Ramos (cell line): ENCODE measurements around the gene FKBP1A.

Source experiments
- in situ Hi-C: fragments of 300-500 bp; cut with MboI; formaldehyde crosslinking; loops from one replicate; pipeline ENCODE4 v1.14.3; 2022; ENCODE audit warnings: low sequenced_read_pairs; ENCODE audit not compliant: unreplicated experiment

Gene FKBP1A

DNA sequence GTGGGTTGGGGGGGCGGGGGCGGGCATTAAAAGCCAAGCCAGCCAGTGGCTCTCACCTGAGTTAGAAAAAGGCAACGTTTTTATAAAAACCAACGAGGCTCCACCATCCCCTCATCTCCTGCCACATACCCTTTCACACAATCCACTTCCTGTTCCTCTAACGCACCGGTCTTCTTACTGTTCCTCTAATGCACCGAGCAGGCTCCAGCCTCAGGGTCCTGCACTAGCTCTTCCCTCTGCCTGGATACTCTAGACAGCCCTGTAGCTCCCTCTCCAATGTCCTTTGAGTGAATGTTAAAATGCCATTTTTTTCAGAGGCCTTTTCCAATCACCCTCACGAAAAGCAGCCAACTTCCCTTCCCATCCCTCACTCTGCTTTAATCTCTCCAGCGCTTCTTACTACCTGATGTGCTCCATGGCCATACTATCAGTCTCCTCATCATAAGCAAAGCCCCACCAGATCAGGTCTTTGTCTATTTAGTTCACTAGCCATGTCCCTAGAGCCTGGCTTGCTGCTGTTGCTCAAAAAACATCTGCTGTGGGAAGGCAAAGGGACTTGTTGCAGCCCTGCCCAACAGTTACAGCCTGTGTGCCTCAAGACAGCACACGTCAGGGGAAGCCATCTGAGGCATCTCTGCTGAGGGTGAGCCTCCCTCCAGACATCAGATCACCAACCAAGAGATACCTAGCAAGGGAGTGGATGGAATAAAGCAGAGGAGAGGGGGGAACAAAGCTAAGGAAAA is 3.9 kb downstream of the FKBP1A start:
- in situ Hi-C loops: no loop called here

DNA sequence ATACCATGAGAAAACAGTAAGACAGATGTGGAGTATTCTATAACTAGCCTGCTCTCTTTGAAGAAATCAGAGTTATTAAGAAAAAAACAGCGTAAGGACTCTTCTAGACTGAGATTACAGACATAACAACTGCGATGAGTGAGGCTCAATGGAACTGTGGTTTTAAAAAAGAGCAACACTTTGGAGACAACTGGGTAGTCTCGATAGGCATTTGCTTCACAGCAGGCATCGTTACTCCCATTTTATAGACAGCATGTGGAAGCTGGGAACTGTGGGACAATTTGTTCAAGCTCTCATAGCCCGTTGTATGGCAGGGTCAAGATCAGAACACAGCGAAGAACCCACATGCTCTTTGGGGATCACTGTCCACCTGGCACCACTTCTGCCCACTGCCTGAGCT is 4.6 kb downstream of the FKBP1A start:
- in situ Hi-C loops: no loop called here

DNA sequence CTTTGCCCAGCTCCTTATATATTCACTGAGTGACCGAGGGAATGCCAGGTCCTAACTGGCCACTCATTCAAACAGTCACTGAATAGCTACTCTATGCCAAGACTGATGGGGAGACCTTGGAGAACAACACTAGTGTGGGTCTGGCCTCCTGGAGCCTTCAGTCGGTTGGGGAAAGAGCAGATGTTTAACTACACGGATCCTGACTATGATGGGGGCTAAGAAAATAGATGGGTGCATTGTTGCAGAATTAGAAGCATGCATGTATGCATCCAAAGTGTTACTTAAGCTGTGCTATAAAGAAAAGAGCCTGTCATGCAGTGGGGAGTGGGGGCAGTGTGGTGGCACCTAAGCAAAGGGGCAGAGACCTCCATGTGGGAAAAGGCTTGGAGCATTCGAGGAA is 6.5 kb downstream of the FKBP1A start:
- in situ Hi-C loops: no loop called here

DNA sequence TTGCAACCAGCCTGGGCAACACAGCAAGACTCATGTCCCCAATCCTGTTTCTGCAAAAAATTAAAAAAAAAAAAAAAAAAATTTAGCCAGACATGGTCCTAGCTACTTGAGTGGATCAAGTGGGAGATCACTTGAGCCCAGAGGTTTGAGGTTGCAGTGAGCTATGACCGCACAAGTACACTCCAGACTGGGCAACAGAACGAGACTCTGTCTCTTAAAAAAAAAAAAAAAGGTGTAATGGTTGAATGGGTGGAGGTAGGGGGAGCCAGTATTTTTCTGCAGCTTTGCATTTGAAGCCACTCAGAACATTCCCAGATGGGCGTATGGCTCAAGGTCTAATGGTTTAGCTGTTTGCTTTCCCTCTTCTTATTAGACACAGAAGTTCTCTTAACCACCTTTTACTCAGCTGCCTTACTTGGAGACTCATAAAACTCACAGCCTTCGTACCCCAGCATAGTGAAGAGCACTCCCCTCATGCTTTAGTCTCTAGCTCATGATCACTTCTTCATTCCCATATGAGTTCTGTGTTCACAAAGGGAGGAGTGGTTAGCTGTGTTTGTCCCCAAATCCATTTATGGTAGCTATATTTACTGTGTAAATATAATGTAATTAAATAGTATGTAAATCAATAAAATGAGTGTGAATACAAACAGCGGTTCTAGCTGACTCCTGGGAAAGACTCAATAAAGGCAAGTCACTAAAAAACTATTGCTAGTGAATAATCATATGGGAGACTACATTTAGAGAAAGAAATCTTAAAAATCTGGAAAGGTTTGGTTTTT is 9.0 kb downstream of the FKBP1A start:
- in situ Hi-C loops: no loop called here

DNA sequence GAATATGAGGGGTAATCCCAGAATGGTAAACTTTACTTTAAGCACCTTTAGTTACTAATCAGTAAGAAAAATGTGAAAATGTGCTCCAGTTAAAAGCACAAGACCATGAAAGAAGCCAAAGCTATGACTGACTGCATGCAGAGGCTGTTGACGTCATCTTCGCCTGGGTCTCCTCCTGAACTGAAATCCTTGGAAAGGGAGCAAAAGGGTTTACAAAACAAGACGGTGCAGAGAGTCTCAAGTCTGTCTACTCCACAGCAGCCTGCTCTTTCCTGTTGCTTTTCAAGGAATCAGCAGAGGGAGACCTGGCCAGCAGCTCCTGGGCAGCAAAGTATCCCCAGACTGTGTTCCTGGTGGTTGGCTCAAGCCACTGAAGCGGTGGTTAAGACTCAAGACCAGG is 10.2 kb downstream of the FKBP1A start:
- in situ Hi-C loops: no loop called here

DNA sequence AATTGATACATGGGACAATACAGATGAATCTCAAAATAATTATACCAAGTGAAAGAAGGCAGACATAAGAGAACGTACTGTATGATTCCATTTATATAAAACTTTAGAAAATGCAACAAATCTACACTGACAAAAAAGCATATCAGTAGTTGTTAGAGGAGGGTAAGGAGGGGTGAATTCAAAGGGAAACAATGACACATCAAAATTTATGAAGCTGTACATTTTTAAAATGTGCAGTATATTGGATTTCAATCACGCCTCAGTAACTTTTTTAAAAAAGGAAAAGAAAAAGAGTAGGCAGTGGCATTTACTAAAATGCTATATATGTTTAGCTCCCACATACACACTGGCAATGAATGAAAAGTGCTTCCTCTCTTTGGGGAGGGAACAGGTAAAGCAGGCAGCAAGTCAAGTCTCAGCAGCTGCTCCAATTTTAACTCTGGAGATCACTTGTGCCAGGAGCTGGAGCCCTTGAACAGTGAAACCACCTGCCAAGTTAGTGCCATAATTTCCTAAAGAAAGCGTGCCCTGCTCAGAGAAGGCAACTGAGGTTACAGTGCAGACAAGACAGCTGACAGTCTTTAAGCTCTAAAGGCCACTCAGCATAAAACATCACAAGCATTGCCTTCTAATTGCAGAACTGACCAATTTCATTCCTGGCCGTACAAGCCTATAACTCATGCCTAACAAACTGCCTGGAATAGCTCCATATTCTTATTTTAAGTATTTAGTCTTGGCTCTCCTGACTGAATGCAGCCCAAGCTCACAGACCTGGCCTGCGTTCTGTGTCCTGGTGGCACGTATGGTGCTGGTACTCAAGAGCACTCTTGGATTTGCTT is 10.9 kb downstream of the FKBP1A start:
- in situ Hi-C loops: no loop called here

DNA sequence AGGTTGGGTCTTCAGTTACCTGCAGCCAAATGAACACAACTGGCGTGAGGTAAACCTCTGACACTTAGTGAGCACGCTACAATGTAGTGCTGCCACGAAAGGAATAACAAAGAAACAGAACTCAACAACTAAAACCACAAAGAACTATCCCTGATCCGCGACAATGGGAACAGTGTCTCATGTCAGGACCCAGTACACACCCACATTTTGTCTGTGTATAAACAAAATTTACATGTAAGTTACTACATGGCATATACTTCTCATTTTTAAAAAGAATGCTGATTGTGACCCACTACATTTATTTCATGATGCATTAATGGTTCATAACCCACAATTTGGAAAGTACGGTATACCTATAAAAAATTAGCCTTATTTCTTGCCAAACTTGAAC is 14.1 kb downstream of the FKBP1A start:
- in situ Hi-C loops: no loop called here

DNA sequence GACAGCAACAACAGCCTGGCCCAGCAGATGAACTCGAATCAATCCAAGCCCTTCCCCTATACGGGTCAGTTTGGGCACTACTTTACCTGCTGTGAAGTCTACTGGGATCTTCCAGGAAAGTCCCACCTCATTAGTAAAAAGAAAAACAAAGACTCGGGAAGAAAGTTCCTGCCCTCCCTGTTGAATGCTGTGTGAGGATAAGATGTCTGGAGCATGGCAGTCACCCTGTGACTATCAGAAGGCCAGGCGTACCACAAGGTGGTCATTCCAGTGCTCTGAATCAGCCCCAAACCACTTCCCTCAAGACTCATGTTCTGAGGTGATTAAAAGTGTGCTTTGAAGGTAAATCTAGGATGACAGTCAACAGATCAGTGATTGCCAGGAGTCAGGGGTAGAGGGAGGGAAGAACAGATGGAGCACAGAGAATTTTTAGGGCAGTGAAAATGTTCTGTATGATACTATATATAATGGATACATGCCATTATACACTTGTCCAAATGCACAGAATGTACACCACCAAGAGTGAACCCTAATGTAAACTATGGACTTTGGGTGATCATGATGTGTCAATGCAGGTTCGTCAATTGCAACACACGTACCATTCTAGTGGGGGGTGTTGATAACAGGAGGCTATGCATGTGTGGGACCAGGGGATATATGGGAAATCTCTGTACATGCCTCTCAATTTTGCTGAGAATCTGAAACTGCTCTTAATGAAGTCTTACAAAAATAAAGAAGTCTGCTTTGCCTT is 14.7 kb downstream of the FKBP1A start:
- in situ Hi-C loops: no loop called here

DNA sequence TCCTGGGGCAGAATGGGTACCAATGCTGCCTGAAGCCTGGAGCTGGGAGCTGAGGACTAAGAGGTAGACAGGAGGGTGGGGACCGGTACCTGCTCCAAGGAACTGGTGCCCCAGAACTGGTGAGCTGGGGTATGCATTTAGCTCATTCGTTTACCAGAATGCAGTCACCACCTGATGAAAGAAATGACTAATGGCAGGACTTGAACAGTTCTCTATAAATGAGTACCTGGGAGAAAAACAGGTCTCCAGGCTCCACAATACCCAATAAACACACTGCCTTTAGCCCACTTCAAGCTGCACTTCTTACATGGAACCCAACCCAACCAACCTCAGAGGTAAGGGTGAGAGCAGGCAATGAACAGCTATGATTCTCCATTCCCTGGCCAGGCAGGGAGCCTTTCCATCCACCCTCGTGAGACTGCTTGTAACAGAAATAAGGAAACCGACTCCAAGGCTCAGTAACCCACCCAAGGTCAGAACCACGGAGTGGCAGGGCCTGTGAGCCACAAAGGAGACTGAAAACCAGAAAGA is 15.4 kb downstream of the FKBP1A start:
- in situ Hi-C loops: no loop called here

DNA sequence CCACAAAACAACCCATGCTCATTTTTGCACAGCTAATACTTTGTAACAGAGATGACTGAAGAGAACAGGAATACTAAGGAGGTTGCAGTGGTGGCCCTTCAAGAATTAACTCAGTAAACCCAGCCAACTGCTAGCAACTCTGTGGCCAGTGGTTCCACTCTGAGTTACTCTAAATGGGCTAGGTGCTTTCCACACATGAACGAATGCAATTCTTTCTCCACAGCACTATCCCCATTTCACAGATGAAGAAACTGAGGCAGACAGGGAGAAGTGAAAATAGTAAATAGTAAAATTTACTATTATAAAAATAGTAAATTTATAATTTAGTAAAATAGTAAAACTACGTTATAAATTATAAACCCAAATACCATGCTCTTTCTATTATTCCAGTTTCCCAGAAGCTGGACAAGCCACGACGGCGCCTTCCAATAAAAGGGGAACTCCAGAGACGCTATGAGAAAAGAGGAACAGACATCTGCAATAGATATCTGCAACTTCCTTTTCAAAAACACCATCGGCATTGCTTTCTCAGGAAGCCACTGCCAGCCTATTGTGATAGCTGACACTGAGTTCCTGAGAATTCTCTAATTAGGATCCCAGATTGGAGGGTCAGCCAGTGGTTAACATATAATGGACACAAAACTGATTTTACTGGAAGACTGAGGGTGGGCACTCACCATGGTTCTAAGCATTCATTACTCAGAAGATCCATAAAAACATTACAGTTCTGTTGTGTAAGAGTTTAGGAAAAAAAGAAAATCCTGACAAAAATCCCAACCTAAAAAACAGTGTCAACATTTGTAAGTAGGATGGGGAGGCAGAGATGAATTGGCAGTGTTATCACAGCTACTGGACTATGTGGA is 16.2 kb downstream of the FKBP1A start:
- in situ Hi-C loops: no loop called here

DNA sequence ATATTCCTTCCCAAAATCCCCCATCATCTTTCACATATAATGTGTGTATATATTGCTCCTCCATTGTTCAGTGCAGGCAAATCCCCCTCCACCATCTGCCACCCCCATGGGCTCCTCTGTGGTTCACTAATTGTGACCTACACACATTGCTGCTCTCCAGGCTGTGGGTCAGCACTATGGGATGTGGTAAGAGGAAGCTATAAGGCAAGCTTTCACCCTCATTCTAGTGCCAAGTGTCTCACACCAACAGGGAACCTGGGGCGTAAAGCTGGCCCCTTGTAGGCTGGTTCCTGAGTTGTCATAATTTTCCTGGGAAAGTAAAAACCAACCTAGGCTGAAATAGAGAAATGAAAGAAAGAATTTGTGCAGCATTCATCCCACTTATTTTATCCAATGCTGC is 16.8 kb downstream of the FKBP1A start:
- in situ Hi-C loops: no loop called here

DNA sequence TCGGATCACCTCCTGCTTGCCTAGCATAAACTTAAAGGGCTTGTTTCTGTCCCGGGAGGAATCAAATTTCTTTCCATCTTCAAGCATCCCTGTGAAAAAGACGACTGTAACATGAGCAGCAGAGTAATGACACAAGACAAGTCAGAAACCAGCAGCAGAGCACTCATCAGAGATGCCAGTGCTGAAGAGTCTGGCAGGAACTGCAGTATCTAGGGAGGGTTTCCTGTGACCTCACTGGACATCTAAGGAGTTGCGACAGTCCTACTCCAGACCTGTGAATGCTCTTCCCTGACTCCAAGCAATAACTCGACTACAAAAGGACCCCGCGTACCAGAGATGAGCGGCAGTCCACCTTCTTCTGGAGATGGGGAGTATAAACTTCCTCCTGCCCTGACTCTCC is 17.3 kb downstream of the FKBP1A start:
- in situ Hi-C loops: no loop called here

DNA sequence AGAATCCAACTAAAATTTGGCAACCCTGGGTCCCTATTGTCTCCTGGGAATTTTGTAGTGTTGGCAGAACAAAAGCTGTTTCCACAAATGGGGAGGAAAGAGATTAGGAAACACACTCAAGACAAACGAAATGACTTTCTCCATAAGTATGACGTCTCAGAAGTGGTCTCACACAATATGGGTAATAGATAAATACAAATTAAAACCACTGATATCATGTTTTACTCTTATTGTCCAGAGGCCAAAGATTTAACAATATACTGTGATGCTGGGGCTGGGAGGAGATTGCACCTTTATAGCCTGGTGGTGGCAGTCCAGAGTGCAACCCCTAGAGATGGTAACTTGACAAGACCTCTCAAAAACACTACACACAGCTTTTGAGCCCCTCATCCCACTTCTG is 18.6 kb downstream of the FKBP1A start:
- in situ Hi-C loops: no loop called here

DNA sequence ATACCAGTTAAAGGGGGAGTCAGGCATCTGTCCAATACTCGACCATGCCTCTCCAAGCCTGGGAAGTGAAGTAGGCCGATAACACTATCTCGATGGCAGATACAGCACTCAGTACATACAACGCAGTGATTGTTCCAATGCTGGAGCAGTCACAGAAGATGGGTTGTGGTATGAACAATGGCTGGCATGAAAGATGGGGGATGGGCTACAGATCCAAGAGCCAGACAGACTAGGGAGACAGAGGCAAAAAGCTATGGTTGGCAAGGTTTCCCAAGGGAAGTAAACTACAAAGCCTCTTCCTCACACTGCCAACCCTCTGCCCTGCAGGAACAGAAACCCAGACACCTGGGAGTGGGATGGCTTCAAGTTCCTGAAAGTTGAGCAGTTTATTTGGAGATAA is 19.2 kb downstream of the FKBP1A start:
- in situ Hi-C loops: no loop called here

DNA sequence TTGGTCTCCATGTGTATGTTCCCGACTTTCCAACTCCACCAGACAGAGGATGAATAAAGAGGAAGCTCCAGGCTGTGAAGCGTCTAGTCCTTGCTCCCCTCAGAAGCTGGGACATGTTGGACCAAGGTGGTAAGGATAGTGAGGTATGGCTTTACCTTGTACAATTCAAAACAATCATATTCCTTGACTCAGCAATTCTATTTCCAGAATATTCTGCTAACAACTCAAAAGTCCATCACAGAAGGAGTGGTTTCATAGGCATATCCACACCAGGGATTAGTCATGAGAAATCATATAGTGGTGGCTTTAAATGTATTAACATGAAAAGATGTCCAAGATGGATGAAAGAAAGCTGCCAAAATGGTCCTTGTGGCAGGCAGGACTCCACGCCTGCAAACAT is 19.8 kb downstream of the FKBP1A start:
- in situ Hi-C loops: no loop called here

DNA sequence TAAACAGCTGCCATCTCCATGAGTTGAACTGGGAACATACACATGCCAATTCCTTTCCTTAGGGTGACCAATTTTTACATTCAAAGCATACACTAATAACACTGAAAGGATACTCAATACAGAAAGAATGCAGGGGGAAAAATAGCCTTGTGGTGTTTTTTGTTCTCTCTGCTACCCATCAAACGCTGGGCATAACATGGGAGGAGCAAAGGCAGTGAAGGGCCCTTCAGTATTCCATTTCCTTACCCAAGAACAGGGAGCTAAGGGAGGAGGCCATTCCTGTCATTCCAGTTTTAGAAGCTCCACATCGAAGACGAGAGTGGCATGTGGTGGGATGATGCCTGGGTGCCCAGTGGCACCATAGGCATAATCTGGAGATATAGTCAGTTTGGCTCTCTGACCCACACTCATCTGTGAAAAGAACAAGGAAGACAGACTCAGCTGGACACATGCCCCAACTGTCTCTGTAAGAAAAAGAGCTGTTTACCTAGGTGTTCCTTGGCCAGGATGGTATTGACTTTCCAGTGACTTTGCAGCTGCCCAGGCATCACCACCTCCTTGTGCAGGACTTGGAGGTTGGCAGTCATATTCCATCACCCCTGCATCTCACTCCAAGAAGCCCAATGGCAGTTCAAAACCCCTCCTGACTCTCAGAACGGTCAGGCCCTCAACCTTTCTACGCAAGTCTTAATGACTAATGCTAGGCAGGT is 20.9 kb downstream of the FKBP1A start:
- in situ Hi-C loops: no loop called here

DNA sequence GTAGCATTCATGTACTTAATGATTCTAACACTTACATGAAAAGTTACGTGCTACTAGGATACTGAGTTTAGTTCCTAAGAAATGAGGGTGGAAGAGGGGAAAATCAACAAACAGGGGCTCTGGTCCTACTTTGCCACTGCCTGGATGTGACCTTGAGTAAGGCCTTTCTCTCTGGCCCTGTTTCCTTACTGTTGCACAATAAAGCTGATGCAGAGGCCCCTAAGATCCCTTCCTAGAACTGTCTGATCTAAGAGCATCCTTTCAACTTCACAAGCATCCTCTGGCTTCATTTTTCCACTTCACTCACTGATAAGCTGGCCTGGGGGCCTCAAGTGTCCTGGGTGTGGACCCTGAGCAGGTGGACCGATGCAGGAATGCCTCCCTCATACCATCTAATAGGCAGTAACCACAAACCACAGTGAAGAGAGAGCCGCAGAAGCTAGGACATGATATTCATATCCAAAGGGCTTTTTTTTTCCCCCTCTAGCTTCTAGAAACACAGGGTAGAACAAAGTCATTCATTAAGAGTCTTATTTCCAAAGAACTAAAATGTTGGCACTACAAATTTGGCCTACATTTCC is 21.6 kb downstream of the FKBP1A start:
- in situ Hi-C loops: no loop called here

DNA sequence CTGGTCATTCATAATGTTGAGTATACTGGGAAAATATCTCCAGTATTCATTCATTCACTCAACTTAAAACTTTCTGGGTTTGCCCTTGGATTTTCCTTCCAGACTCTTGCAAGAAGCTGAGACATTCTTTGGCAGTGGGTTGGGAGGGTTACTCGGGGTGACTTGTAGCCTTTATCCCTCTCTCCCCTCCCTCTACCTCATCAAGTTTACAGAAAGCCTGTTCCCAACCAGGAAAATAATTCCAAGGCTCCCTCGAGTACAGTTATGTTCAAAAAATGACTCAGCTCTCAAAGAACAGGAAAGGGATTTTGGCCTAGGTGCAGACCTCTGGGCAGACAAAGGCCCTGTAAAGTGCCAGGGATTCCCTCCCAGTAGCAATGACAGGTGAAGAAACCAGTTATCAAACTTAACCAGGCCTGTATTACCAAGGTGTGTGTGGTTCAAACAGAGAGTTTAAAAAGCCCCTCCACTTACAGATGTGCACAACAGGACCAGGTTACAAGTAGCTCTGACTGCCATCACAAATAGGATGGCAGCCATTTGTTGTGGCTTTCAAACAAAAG is 22.2 kb downstream of the FKBP1A start:
- in situ Hi-C loops: no loop called here
